Vagina (tissue), 2 donors: Measurements from ENCODE around the gene RGL1.

Source experiments
- POLR2A ChIP-seq, 2 donors: fragments of 450-650 bp; IDR thresholded peaks; one replicate each; pipeline ENCODE4 v1.6.1; 2017; ENCODE audit warnings: antibody characterized with exemption in 2 of 2, mild to moderate bottlenecking in 2 of 2, moderate library complexity in 2 of 2
- TF ChIP-seq, protein P1 (sequence below), 3 experiments: fragments of 450-650 bp in 2 of 3; fragments of 200-600 bp in 1 of 3; sonication (generic) in 1 of 3; IDR thresholded peaks; one replicate each; pipeline ENCODE4 v1.5.1; 2017 to 2019; ENCODE audit warnings: antibody characterized with exemption in 3 of 3, mild to moderate bottlenecking in 2 of 3, moderate library complexity in 2 of 3

DNA sequence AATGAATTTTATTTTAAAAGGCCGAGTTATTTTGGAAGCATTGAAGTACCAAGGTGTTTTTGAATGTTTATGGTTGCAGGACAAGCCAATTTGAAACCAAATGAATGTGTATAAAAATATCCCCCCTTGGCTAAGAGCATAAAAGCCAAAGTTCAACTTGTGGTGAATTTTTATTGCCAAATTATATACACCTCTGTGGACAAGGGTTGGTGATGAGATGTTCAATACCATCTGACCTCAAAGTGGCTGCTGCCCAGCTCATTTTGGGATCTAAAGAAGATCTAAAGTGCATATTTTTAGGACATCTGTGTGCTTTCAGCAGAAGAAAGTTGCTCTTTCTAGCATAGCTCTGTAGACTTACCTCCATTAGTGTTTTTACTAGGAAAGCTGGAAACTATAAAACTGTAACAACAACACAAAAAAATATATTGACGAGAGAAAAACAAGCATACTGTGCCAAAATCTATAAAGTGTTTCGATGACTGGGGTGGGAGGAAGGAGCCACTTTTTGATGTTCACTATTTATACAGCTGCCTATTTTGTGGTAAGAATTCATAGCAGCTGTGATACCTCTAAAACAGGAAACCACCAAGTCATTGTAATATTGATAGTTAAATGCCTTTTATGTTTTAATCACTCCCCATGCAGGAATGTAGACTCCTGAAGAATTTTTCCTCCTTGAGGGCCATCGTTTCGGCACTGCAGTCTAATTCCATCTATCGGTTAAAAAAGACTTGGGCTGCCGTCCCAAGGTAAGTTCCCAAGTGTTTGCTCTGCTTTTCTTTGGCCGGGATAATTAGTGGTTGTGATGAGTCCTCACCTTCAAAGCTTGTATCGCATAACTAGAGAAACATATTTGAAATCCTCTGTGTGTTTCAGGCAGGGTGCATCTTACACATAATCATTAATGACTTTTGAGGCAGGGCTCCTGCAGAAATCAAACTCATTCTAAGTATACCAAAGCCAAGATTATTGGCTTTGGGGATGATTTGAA lies 83.2 kb downstream of the RGL1 start:
- TF ChIP-seq, protein P1, sequence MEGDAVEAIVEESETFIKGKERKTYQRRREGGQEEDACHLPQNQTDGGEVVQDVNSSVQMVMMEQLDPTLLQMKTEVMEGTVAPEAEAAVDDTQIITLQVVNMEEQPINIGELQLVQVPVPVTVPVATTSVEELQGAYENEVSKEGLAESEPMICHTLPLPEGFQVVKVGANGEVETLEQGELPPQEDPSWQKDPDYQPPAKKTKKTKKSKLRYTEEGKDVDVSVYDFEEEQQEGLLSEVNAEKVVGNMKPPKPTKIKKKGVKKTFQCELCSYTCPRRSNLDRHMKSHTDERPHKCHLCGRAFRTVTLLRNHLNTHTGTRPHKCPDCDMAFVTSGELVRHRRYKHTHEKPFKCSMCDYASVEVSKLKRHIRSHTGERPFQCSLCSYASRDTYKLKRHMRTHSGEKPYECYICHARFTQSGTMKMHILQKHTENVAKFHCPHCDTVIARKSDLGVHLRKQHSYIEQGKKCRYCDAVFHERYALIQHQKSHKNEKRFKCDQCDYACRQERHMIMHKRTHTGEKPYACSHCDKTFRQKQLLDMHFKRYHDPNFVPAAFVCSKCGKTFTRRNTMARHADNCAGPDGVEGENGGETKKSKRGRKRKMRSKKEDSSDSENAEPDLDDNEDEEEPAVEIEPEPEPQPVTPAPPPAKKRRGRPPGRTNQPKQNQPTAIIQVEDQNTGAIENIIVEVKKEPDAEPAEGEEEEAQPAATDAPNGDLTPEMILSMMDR (IDR thresholded peaks at IDR 0.05) = no peak
- no peak for TF ChIP-seq POLR2A (IDR thresholded peaks at IDR 0.05)
